ENCODE data around the gene MMP11.

MMP11 gene

GRCh38 chr22:23789638-23790037 is 17.0 kb downstream of the MMP11 start:
- no peak for DNase-seq (ENCODE audit: low spot score)
- TF ChIP-seq, protein P1, sequence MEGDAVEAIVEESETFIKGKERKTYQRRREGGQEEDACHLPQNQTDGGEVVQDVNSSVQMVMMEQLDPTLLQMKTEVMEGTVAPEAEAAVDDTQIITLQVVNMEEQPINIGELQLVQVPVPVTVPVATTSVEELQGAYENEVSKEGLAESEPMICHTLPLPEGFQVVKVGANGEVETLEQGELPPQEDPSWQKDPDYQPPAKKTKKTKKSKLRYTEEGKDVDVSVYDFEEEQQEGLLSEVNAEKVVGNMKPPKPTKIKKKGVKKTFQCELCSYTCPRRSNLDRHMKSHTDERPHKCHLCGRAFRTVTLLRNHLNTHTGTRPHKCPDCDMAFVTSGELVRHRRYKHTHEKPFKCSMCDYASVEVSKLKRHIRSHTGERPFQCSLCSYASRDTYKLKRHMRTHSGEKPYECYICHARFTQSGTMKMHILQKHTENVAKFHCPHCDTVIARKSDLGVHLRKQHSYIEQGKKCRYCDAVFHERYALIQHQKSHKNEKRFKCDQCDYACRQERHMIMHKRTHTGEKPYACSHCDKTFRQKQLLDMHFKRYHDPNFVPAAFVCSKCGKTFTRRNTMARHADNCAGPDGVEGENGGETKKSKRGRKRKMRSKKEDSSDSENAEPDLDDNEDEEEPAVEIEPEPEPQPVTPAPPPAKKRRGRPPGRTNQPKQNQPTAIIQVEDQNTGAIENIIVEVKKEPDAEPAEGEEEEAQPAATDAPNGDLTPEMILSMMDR (IDR thresholded peaks at IDR 0.05; ENCODE audit: extremely low read depth, insufficient read depth, missing control alignments) = no peak
- in situ Hi-C loops (cut with MboI; ENCODE audit: low pct_unique_long_range_greater_than_20kb, low sequenced_read_pairs, unreplicated experiment) = no loop called here

DNA sequence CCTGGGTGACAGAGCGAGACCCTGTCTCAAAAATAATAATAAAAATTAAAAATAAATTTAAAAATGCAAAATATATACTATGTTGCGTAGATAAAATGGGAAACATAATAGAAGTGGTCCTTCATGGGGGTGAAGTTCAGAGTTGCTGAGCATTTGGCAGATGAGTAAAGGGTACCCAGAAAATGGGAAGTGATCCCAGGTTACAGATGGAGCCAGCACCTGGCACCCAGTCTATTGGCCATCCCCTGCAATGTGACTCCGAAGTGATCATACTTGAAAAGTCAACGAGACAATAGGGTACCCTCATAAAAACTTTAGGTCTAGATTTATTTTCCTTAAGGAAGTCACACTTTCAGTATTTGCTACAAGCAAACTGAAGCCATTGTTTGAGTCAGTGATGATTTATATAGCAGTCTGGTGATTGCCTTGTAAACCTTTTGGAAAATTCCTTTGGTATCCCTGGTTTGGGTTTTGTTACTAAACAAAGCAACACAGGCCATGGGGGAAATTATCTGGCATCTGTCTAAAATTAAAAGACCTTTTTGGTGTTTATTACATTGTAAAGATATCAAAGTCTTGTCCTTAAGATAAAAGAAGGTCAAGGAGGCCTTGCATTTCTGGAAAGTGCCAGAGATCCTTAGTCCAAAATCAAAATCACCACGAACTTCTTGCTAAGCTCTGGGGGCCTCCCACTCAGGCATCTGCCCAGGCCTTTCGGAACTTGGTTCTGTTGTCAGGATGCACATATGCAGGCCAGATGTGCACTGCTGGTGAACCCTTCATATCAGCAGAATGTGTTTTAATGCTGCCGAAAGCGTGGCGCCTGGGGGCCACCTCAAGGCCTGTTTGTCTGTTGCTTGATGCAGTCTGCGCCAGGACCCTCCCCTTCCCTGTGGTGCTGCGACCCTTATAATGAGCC is 18.4 kb downstream of the MMP11 start:
- no peak for DNase-seq (ENCODE audit: low spot score)
- TF ChIP-seq, protein P1 (IDR thresholded peaks at IDR 0.05; ENCODE audit: extremely low read depth, insufficient read depth, missing control alignments) = no peak
- in situ Hi-C loops (cut with MboI; ENCODE audit: low pct_unique_long_range_greater_than_20kb, low sequenced_read_pairs, unreplicated experiment) = no loop called here

GRCh38 chr22:23791738-23792645 is 19.3 kb downstream of the MMP11 start:
- in situ Hi-C loops (cut with MboI; ENCODE audit: low pct_unique_long_range_greater_than_20kb, low sequenced_read_pairs, unreplicated experiment) = no loop called here
- TF ChIP-seq, protein P1 (IDR thresholded peaks at IDR 0.05; ENCODE audit: extremely low read depth, insufficient read depth, missing control alignments) = no peak
- DNase-seq (ENCODE audit: low spot score) = no peak

DNA sequence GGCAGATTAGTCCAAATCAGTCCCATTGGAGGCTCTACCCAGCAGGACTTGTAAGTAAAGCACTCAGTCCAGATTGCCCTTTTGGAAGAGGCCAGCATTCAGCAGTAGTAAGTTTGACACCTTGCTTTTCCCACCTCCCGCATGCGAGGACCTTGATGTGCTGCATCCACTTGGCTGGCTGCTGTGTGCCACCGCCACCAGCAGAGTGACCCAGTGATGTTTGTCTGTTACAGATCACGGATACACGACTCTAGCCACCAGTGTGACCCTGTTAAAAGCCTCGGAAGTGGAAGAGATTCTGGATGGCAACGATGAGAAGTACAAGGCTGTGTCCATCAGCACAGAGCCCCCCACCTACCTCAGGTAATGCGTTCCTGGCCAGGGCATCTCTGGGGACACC is 20.7 kb downstream of the MMP11 start:
- in situ Hi-C loops (cut with MboI; ENCODE audit: low pct_unique_long_range_greater_than_20kb, low sequenced_read_pairs, unreplicated experiment) = no loop called here
- TF ChIP-seq, protein P1 (IDR thresholded peaks at IDR 0.05; ENCODE audit: extremely low read depth, insufficient read depth, missing control alignments) = no peak
- DNase-seq (ENCODE audit: low spot score) = no peak

DNA sequence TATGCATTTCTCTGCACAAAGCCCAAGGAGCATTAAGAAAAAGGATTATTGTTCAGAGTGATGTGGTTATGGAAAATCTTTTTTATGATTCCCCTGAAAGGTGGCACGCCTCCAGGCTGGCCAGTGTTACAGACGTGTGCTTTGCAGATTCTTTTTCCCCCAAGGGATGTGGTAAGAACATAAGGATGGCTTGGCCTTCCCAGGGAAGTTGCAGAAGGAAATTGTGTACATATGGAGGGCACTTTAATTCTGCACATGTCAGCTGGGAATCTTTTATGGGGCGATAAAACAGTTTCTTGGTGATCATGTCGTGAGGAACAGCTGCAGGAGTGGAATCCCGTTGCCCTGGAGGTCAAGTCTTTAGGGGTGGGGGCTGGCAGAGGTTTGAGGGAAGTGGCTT is 23.8 kb downstream of the MMP11 start:
- TF ChIP-seq, protein P1 (IDR thresholded peaks at IDR 0.05; ENCODE audit: extremely low read depth, insufficient read depth, missing control alignments) = no peak
- in situ Hi-C loops (cut with MboI; ENCODE audit: low pct_unique_long_range_greater_than_20kb, low sequenced_read_pairs, unreplicated experiment) = no loop called here
- DNase-seq (ENCODE audit: low spot score) = no peak
